ENCODE data around the gene PSAPL1.

Gene PSAPL1

GRCh38 chr4:7463566-7464258 is 29.0 kb upstream of the PSAPL1 start:
- DNase-seq (no peak), ATAC-seq (ENCODE audit: insufficient read depth, low read depth) (no peak)
- H3K4me2 ChIP-seq (ENCODE audit: insufficient read depth, low read length) = no peak overlapping the region
- H3K36me3 ChIP-seq (ENCODE audit: insufficient read depth, low read length) = no peaks in the 10 kb centered on the region
- no peak overlapping the region for H2AFZ ChIP-seq (ENCODE audit: low read depth, low read length)
- no peaks in the 10 kb centered on the region for H3K9me3 ChIP-seq (ENCODE audit: insufficient read depth, low read length, severe bottlenecking)
- TF ChIP-seq, protein P1, sequence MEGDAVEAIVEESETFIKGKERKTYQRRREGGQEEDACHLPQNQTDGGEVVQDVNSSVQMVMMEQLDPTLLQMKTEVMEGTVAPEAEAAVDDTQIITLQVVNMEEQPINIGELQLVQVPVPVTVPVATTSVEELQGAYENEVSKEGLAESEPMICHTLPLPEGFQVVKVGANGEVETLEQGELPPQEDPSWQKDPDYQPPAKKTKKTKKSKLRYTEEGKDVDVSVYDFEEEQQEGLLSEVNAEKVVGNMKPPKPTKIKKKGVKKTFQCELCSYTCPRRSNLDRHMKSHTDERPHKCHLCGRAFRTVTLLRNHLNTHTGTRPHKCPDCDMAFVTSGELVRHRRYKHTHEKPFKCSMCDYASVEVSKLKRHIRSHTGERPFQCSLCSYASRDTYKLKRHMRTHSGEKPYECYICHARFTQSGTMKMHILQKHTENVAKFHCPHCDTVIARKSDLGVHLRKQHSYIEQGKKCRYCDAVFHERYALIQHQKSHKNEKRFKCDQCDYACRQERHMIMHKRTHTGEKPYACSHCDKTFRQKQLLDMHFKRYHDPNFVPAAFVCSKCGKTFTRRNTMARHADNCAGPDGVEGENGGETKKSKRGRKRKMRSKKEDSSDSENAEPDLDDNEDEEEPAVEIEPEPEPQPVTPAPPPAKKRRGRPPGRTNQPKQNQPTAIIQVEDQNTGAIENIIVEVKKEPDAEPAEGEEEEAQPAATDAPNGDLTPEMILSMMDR (IDR thresholded peaks at IDR 0.05; ENCODE audit: borderline replicate concordance, extremely low read depth, low read length, poor library complexity, severe bottlenecking) = no peak
- TF ChIP-seq EZH2 (IDR thresholded peaks at IDR 0.05; ENCODE audit: borderline replicate concordance, low read depth, low read length, severe bottlenecking) = no peak
- H3K79me2 ChIP-seq (ENCODE audit: insufficient read depth, low read length) = no peaks in the 10 kb centered on the region
- no peak overlapping the region for H3K9ac ChIP-seq (ENCODE audit: low read depth, low read length)
- H3K27me3 ChIP-seq (ENCODE audit: insufficient read depth, low read length, poor library complexity) = no peaks in the 10 kb centered on the region
- no peaks in the 10 kb centered on the region for H3K4me1 ChIP-seq (ENCODE audit: insufficient read depth, low read length)
- H4K20me1 ChIP-seq (ENCODE audit: insufficient read depth, low read length) = no peaks in the 10 kb centered on the region; the same call in 1 of the 2 replicates
- no peak overlapping the region for H3K27ac ChIP-seq (ENCODE audit: low read length)
- no peak overlapping the region for H3K4me3 ChIP-seq (ENCODE audit: low read depth in 1 of 2, low read length in 2 of 2)

DNA sequence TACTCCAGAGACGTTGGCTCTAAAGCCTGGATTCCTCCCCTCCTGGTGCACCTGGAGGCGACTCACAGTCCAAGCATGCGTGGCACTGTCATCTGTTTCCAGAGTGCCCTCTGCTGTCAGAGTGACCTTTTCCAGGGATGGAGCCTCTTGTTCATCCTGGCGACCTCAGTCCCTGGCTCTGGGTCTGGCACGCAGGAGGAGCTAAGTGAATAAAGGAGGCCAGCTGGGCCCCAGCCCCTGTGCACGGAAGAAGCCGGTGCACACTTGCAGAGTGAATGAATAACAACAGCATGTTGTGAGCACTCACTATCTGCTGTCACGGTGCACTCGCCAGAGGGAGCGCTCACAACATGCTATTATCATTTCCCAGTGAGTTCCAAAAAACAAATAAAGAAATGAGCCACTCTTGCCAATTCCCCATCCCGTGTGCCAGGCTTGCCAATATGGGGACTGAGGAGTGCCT is 27.8 kb upstream of the PSAPL1 start:
- ATAC-seq (ENCODE audit: insufficient read depth, low read depth) (no peak), DNase-seq (no peak)
- Histone ChIP-seq H3K9ac (ENCODE audit: low read depth, low read length) (no peak overlapping the region), H3K36me3 (ENCODE audit: insufficient read depth, low read length) (no peaks in the 10 kb centered on the region), H3K4me2 (ENCODE audit: insufficient read depth, low read length) (no peak overlapping the region), H4K20me1 (ENCODE audit: insufficient read depth, low read length) (no peaks in the 10 kb centered on the region; the same call in 1 of the 2 replicates), H2AFZ (ENCODE audit: low read depth, low read length) (no peak overlapping the region), H3K27me3 (ENCODE audit: insufficient read depth, low read length, poor library complexity) (no peaks in the 10 kb centered on the region), H3K27ac (ENCODE audit: low read length) (no peak overlapping the region), H3K4me1 (ENCODE audit: insufficient read depth, low read length) (no peaks in the 10 kb centered on the region), H3K79me2 (ENCODE audit: insufficient read depth, low read length) (no peaks in the 10 kb centered on the region), H3K9me3 (ENCODE audit: insufficient read depth, low read length, severe bottlenecking) (no peaks in the 10 kb centered on the region), H3K4me3 (ENCODE audit: low read depth in 1 of 2, low read length in 2 of 2) (no peak overlapping the region)
- TF ChIP-seq, protein P1 (IDR thresholded peaks at IDR 0.05; ENCODE audit: borderline replicate concordance, extremely low read depth, low read length, poor library complexity, severe bottlenecking) = no peak
- TF ChIP-seq EZH2 (IDR thresholded peaks at IDR 0.05; ENCODE audit: borderline replicate concordance, low read depth, low read length, severe bottlenecking) = no peak

- H3K27ac ChIP-seq (ENCODE audit: low read length) = no peak overlapping the region
- no peaks in the 10 kb centered on the region for H3K9me3 ChIP-seq (ENCODE audit: insufficient read depth, low read length, severe bottlenecking)
- ATAC-seq (ENCODE audit: insufficient read depth, low read depth) = no peak
- no peak overlapping the region for H3K4me2 ChIP-seq (ENCODE audit: insufficient read depth, low read length)
- no peaks in the 10 kb centered on the region for H3K4me1 ChIP-seq (ENCODE audit: insufficient read depth, low read length)
- no peaks in the 10 kb centered on the region for H3K79me2 ChIP-seq (ENCODE audit: insufficient read depth, low read length)
- H3K9ac ChIP-seq (ENCODE audit: low read depth, low read length) = no peak overlapping the region
- no peak overlapping the region for H2AFZ ChIP-seq (ENCODE audit: low read depth, low read length)
- no peak overlapping the region for H3K4me3 ChIP-seq (ENCODE audit: low read depth in 1 of 2, low read length in 2 of 2)
- no peak for TF ChIP-seq EZH2 (IDR thresholded peaks at IDR 0.05; ENCODE audit: borderline replicate concordance, low read depth, low read length, severe bottlenecking)
- TF ChIP-seq, protein P1 (IDR thresholded peaks at IDR 0.05; ENCODE audit: borderline replicate concordance, extremely low read depth, low read length, poor library complexity, severe bottlenecking) = no peak
- H3K27me3 ChIP-seq (ENCODE audit: insufficient read depth, low read length, poor library complexity) = no peaks in the 10 kb centered on the region
- H4K20me1 ChIP-seq (ENCODE audit: insufficient read depth, low read length) = no peaks in the 10 kb centered on the region; the same call in 1 of the 2 replicates
- no peaks in the 10 kb centered on the region for H3K36me3 ChIP-seq (ENCODE audit: insufficient read depth, low read length)
- DNase-seq = no peak
Measured at GRCh38 chr4:7461230-7461629, 26.5 kb upstream of the PSAPL1 start.
